SJSA1 (cell line): ENCODE data around the gene TOMM20L. TPM values are rescaled to one million over a fixed set of nuclear protein-coding genes. Genes with fewer than 3 reads are reported as not detected.
"Not testable (repeated sequence)": the region's sequence is repeated elsewhere in the genome, so short reads cannot be mapped to it uniquely, and the experiment has no call there.

Experiments used
- DNase-seq, 2 experiments: peaks; one replicate each; pipeline ENCODE4 v3.0.0-alpha.2; 2015 to 2020; ENCODE audit warnings: low spot score in 2 of 2, low read depth in 1 of 2
- H3K27ac ChIP-seq: fragments of 250-450 bp; sonication (Bioruptor Pico); 2 replicates; pipeline ENCODE4 v1.5.1; 2020; ENCODE audit warnings: mild to moderate bottlenecking, moderate library complexity
- H3K27me3 ChIP-seq: fragments of 250-450 bp; sonication (Bioruptor Pico); replicated peaks from 2 replicates; pipeline ENCODE4 v1.5.1; 2020; ENCODE audit warnings: mild to moderate bottlenecking, moderate library complexity
- H3K36me3 ChIP-seq: fragments of 250-450 bp; sonication (Bioruptor Pico); 2 replicates; pipeline ENCODE4 v1.5.1; 2020; ENCODE audit warnings: mild to moderate bottlenecking
- H3K4me1 ChIP-seq: fragments of 250-450 bp; sonication (Bioruptor Pico); replicated peaks from 2 replicates; pipeline ENCODE4 v1.6.1; 2021; ENCODE audit warnings: mild to moderate bottlenecking
- H3K4me3 ChIP-seq: fragments of 250-450 bp; sonication (Bioruptor Pico); 2 replicates; pipeline ENCODE4 v1.5.1; 2020; ENCODE audit warnings: mild to moderate bottlenecking
- H3K9me3 ChIP-seq: fragments of 250-450 bp; sonication (Bioruptor Pico); replicated peaks from 2 replicates; pipeline ENCODE4 v1.5.1; 2020; ENCODE audit warnings: mild to moderate bottlenecking
- total RNA-seq: library from RNA; depleted of rRNA; stranded (reverse); fragments of >200 nt; shearing (Covaris generic); gene quantifications from 2 replicates; pipeline ENCODE4 v1.2.3, GENCODE V29; 2014; rRNA removed

The TOMM20L gene
- not detected in 2 replicates for total RNA-seq

- H3K4me1 ChIP-seq, result peaks cover 14% of the 10 kb centered on the region
- H3K36me3 ChIP-seq, result no peaks in the 10 kb centered on the region
- H3K27me3 ChIP-seq, result no peaks in the 10 kb centered on the region
- H3K4me3 ChIP-seq, result peak within 1 kb of the TSS; percentile 46
- H3K9me3 ChIP-seq, result no peaks in the 10 kb centered on the region
- peak within 1 kb of the TSS; percentile 36; the same call in 1 of the 2 replicates for H3K27ac ChIP-seq
- DNase-seq, result peak; percentile 74 to 76
These were observed at the start of gene TOMM20L for GRCh38 chr14:58395812-58396788. Gene TOMM20L (plus strand): TSS chr14:58395930. CDS start chr14:58395958, 28 bp downstream.

GRCh38 chr14:58353516-58354299 is 42.0 kb upstream of the TOMM20L start:
- no peak for DNase-seq
- no peak overlapping the region for H3K4me3 ChIP-seq
- H3K9me3 ChIP-seq, result no peaks in the 10 kb centered on the region
- no peak overlapping the region; the same call in 1 of the 2 replicates for H3K27ac ChIP-seq
- H3K27me3 ChIP-seq, result no peaks in the 10 kb centered on the region
- H3K4me1 ChIP-seq, result no peaks in the 10 kb centered on the region
- H3K36me3 ChIP-seq, result peaks cover 22% of the 10 kb centered on the region

GRCh38 chr14:58354808-58355207 is 40.9 kb upstream of the TOMM20L start:
- no peak overlapping the region for H3K27ac ChIP-seq
- peaks cover 27% of the 10 kb centered on the region for H3K36me3 ChIP-seq
- no peaks in the 10 kb centered on the region for H3K9me3 ChIP-seq
- H3K27me3 ChIP-seq, result no peaks in the 10 kb centered on the region
- H3K4me1 ChIP-seq, result no peaks in the 10 kb centered on the region
- DNase-seq, result no peak
- H3K4me3 ChIP-seq, result no peak overlapping the region

GRCh38 chr14:58356268-58356667 is 39.5 kb upstream of the TOMM20L start:
- DNase-seq, result no peak
- peaks cover 27% of the 10 kb centered on the region for H3K36me3 ChIP-seq
- no peaks in the 10 kb centered on the region for H3K9me3 ChIP-seq

GRCh38 chr14:58362272-58362671 is 33.5 kb upstream of the TOMM20L start:
- H3K27ac ChIP-seq, H3K27me3 ChIP-seq, H3K4me3 ChIP-seq, H3K4me1 ChIP-seq, DNase-seq, H3K9me3 ChIP-seq: not testable (repeated sequence)
- peaks cover 34% of the 10 kb centered on the region for H3K36me3 ChIP-seq

More at GRCh38 chr14:58356268-58356667, 39.5 kb upstream of the TOMM20L start:
- H3K4me1 ChIP-seq, result no peaks in the 10 kb centered on the region
- no peaks in the 10 kb centered on the region for H3K27me3 ChIP-seq
- H3K4me3 ChIP-seq, result no peak overlapping the region
- no peak overlapping the region for H3K27ac ChIP-seq

GRCh38 chr14:58362798-58363412 is 32.8 kb upstream of the TOMM20L start:
- Histone ChIP-seq H3K36me3 (peaks cover 41% of the 10 kb centered on the region), H3K27me3 (no peaks in the 10 kb centered on the region), H3K27ac (no peak overlapping the region), H3K4me3 (no peak overlapping the region), H3K9me3 (no peaks in the 10 kb centered on the region; the same call in 1 of the 2 replicates), H3K4me1 (no peaks in the 10 kb centered on the region)
- DNase-seq, result no peak

GRCh38 chr14:58364316-58364715 is 31.4 kb upstream of the TOMM20L start:
- H3K4me1 ChIP-seq, result no peaks in the 10 kb centered on the region
- DNase-seq, result no peak
- no peaks in the 10 kb centered on the region for H3K27me3 ChIP-seq
- no peak overlapping the region for H3K27ac ChIP-seq
- peaks cover 40% of the 10 kb centered on the region for H3K36me3 ChIP-seq
- H3K4me3 ChIP-seq, result no peak overlapping the region
- H3K9me3 ChIP-seq, result no peaks in the 10 kb centered on the region; the same call in 1 of the 2 replicates

- no peaks in the 10 kb centered on the region; the same call in 1 of the 2 replicates for H3K9me3 ChIP-seq
- peaks cover 46% of the 10 kb centered on the region for H3K36me3 ChIP-seq
These were observed 28.4 kb upstream of the TOMM20L start for GRCh38 chr14:58367296-58367695.

GRCh38 chr14:58368956-58369355 is 26.8 kb upstream of the TOMM20L start:
- no peak for DNase-seq
- Histone ChIP-seq H3K27me3 (no peaks in the 10 kb centered on the region), H3K27ac (no peak overlapping the region), H3K9me3 (no peaks in the 10 kb centered on the region; the same call in 1 of the 2 replicates), H3K4me1 (no peaks in the 10 kb centered on the region), H3K36me3 (peaks cover 40% of the 10 kb centered on the region), H3K4me3 (no peak overlapping the region)

More at GRCh38 chr14:58367296-58367695, 28.4 kb upstream of the TOMM20L start:
- no peaks in the 10 kb centered on the region for H3K4me1 ChIP-seq
- H3K27ac ChIP-seq, result no peak overlapping the region
- no peak overlapping the region for H3K4me3 ChIP-seq
- no peaks in the 10 kb centered on the region for H3K27me3 ChIP-seq
- no peak for DNase-seq

GRCh38 chr14:58376791-58377190 is 18.9 kb upstream of the TOMM20L start:
- no peak overlapping the region for H3K4me3 ChIP-seq
- H3K36me3 ChIP-seq, result peaks cover 5% of the 10 kb centered on the region
- H3K27ac ChIP-seq, result no peak overlapping the region
- no peak for DNase-seq
- H3K9me3 ChIP-seq, result no peaks in the 10 kb centered on the region
- no peaks in the 10 kb centered on the region for H3K27me3 ChIP-seq
- no peaks in the 10 kb centered on the region for H3K4me1 ChIP-seq

- Histone ChIP-seq H3K36me3 (no peaks in the 10 kb centered on the region), H3K4me1 (peaks cover 8% of the 10 kb centered on the region), H3K27ac (no peak overlapping the region), H3K27me3 (no peaks in the 10 kb centered on the region), H3K9me3 (no peaks in the 10 kb centered on the region), H3K4me3 (no peak overlapping the region)
- no peak for DNase-seq
These were observed 4.9 kb upstream of the TOMM20L start for GRCh38 chr14:58390830-58391229.

GRCh38 chr14:58395562-58395811 is 243 bp upstream of the TOMM20L start:
- Histone ChIP-seq H3K4me1 (peaks cover 14% of the 10 kb centered on the region), H3K36me3 (no peaks in the 10 kb centered on the region), H3K9me3 (no peaks in the 10 kb centered on the region), H3K4me3 (peak overlapping the region; percentile 46), H3K27me3 (no peaks in the 10 kb centered on the region), H3K27ac (no peak overlapping the region)
- no peak for DNase-seq

- Histone ChIP-seq H3K27ac (no peak overlapping the region), H3K9me3 (no peaks in the 10 kb centered on the region)
- DNase-seq, result no peak
These were observed 1.4 kb downstream of the TOMM20L start for GRCh38 chr14:58397156-58397555.

More at GRCh38 chr14:58397156-58397555, 1.4 kb downstream of the TOMM20L start:
- H3K27me3 ChIP-seq, result no peaks in the 10 kb centered on the region
- peaks cover 14% of the 10 kb centered on the region for H3K4me1 ChIP-seq
- H3K36me3 ChIP-seq, result no peaks in the 10 kb centered on the region
- no peak overlapping the region for H3K4me3 ChIP-seq
